ENCODE data around the gene CMKLR1. TPM values are rescaled to one million over a fixed set of nuclear protein-coding genes. Genes with fewer than 3 reads are reported as not detected.
A peak's percentile ranks its signal among the peaks of the same experiment; 100 is the strongest.

Gene CMKLR1
- polyA plus RNA-seq, 3 donors, result 7.5 to 11.6 (median 7.9) TPM

DNA sequence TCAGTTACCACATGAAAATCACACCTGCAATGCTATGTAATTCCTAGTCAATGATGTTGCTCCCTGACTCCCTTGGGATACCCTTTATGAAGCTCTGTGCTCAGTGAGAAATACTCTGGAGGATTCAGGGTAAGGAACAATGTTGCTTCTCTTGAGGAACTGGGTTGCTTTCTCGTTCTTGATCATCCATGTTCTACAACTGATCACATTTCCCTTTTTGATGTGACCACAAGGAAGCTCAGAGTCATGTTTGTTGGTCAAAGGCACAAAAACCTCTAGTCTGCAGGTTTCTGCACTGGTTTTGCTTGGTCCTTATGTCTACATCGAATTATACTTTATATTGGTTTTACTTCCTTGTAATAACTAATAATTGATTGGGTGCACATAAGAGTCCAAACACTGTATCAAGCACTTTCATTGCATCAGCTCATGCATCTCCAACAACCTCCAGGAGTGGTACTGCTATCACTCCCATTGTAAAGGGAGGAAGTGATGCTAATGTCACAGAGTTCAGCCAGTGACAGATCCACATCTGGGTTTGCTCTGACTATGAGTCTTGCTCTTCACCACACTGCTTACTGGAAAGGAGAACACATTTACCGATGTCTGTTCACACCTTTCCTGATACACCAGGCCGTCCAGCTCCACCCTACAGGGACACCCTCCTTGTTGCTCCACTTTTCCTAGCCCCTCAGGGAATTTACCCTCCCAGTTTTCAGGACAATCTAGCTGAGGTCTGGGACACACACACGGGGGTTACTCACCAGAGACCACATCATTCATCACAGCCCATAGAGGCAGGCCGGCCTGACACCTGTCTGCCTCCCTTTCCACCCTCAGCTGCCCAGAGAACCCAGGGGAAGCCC, 41.0 kb downstream of the CMKLR1 start:
- peaks cover 0 to 2% of the 10 kb centered on the region in 2 donors for H3K36me3 ChIP-seq (replicated peaks in 1 of 2; ENCODE audit: control insufficient read depth in 1 of 2, insufficient read depth in 2 of 2, low read length in 2 of 2)
- 64% methylated on average over 5 of the region's 6 CpGs for WGBS (ENCODE audit: insufficient coverage)
- peaks cover 42 to 55% of the 10 kb centered on the region in 2 donors for H3K4me1 ChIP-seq (ENCODE audit: control insufficient read depth in 1 of 2, insufficient read depth in 2 of 2, low read length in 2 of 2)
- Mint-ChIP-seq H3K9me3 (peaks cover 0 to 3% (median 0%) of the 10 kb centered on the region in 7 donors), H3K27ac (peak overlapping the region; percentile 55 to 91 (median 79)), H3K27me3 (ENCODE audit: low read depth in 3 of 3) (peaks cover 2 to 12% (median 4%) of the 10 kb centered on the region in 3 donors), H3K4me1 (peaks cover 60% of the 10 kb centered on the region), H3K36me3 (peaks cover 2 to 5% of the 10 kb centered on the region in 2 donors), H3K4me3 (peak overlapping the region in 1 of 2 donors; percentile 52)
- TF ChIP-seq CTCF (IDR thresholded peaks at IDR 0.05), result no peak
- no peak overlapping the region for H3K4me3 ChIP-seq (replicated peaks in 1 of 3; ENCODE audit: low read depth in 2 of 3, low read length in 3 of 3)
- intact Hi-C loops (cut with micrococcal nuclease), result no loop called here
- peak overlapping the region; percentile 26 to 72 for H3K27ac ChIP-seq (ENCODE audit: low read depth in 1 of 2, low read length in 2 of 2)
- peaks cover 0 to 2% of the 10 kb centered on the region in 2 donors for H3K27me3 ChIP-seq (ENCODE audit: control insufficient read depth in 2 of 2, insufficient read depth in 2 of 2, low read length in 2 of 2)
- no peaks in the 10 kb centered on the region for H3K9me3 ChIP-seq (replicated peaks in 1 of 2; ENCODE audit: control insufficient read depth in 1 of 2, insufficient read depth in 1 of 2, low read length in 2 of 2)
- peak; percentile 30 to 56 (median 36) for DNase-seq
- no peak overlapping the region for H3K4me2 ChIP-seq (replicated peaks; ENCODE audit: extremely low read depth, low read length, poor library complexity, severe bottlenecking)
- no peak overlapping the region for H3K9ac ChIP-seq (ENCODE audit: insufficient read depth, low read length, poor library complexity, severe bottlenecking)
- H2AFZ ChIP-seq (ENCODE audit: insufficient read depth, low read depth, low read length, poor library complexity, severe bottlenecking), result no peak overlapping the region
- no peaks in the 10 kb centered on the region for H3K79me2 ChIP-seq (ENCODE audit: insufficient read depth, low read length)
- H4K20me1 ChIP-seq (ENCODE audit: insufficient read depth, low read length), result no peaks in the 10 kb centered on the region

DNA sequence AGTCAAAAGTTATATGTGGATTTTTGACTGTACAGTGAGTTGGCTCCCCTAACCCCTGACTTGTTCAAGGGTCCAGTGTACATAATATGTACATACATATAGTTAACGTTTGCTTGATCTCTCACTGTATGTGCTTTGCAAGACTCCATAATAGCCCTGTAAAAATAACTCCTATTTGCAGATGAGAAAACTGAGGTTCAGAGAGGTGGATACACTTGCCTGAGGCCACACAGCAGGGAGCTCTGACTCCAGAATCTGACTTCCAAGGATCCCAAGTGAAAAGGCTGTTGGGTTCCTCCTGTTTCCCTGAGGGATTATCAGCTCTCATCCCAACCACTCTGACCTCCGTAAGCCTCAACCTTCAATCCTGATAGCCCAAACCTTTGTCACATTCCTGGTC, 41.7 kb downstream of the CMKLR1 start:
- peaks cover 56% of the 10 kb centered on the region for H3K4me1 Mint-ChIP-seq
- Histone ChIP-seq H3K36me3 (replicated peaks in 1 of 2; ENCODE audit: control insufficient read depth in 1 of 2, insufficient read depth in 2 of 2, low read length in 2 of 2) (peaks cover 3 to 4% of the 10 kb centered on the region in 2 donors), H3K27me3 (ENCODE audit: control insufficient read depth in 2 of 2, insufficient read depth in 2 of 2, low read length in 2 of 2) (peaks cover 0 to 2% of the 10 kb centered on the region in 2 donors), H2AFZ (ENCODE audit: insufficient read depth, low read depth, low read length, poor library complexity, severe bottlenecking) (no peak overlapping the region), H3K79me2 (ENCODE audit: insufficient read depth, low read length) (no peaks in the 10 kb centered on the region), H4K20me1 (ENCODE audit: insufficient read depth, low read length) (no peaks in the 10 kb centered on the region), H3K4me1 (ENCODE audit: control insufficient read depth in 1 of 2, insufficient read depth in 2 of 2, low read length in 2 of 2) (peaks cover 42 to 53% of the 10 kb centered on the region in 2 donors), H3K4me3 (replicated peaks in 1 of 3; ENCODE audit: low read depth in 2 of 3, low read length in 3 of 3) (no peak overlapping the region), H3K27ac (ENCODE audit: low read depth in 1 of 2, low read length in 2 of 2) (peak overlapping the region in 1 of 2 donors; percentile 72), H3K9ac (ENCODE audit: insufficient read depth, low read length, poor library complexity, severe bottlenecking) (no peak overlapping the region), H3K9me3 (replicated peaks in 1 of 2; ENCODE audit: control insufficient read depth in 1 of 2, insufficient read depth in 1 of 2, low read length in 2 of 2) (no peaks in the 10 kb centered on the region), H3K4me2 (replicated peaks; ENCODE audit: extremely low read depth, low read length, poor library complexity, severe bottlenecking) (no peak overlapping the region)
- 100% methylated on average over 1 of the region's 2 CpGs for whole genome bisulfite sequencing (ENCODE audit: insufficient coverage)
- peak overlapping the region in 2 of 7 donors; percentile 24 to 79 for H3K27ac Mint-ChIP-seq
- H3K36me3 Mint-ChIP-seq, result peaks cover 5 to 8% of the 10 kb centered on the region in 2 donors
- intact Hi-C loops (cut with micrococcal nuclease), result no loop called here
- DNase-seq, result no peak
- H3K27me3 Mint-ChIP-seq (ENCODE audit: low read depth in 3 of 3), result peaks cover 2 to 10% (median 4%) of the 10 kb centered on the region in 3 donors
- H3K9me3 Mint-ChIP-seq, result peaks cover 0 to 5% (median 0%) of the 10 kb centered on the region in 7 donors
- H3K4me3 Mint-ChIP-seq, result no peak overlapping the region
- no peak for TF ChIP-seq CTCF (IDR thresholded peaks at IDR 0.05)
